HG03378 (cell line): ENCODE measurements around the gene COLEC12.

ENCODE experiments used
- ATAC-seq: cut with Tn5 transposase; IDR thresholded peaks from one replicate; pipeline ENCODE4 v1.9.1; 2021; ENCODE audit warnings: mild to moderate bottlenecking, moderate library complexity; ENCODE audit not compliant: unreplicated experiment

Gene COLEC12

GRCh38 chr18:475202-476031, 25.1 kb downstream of the COLEC12 start:
- ATAC-seq = no peak

GRCh38 chr18:474416-474815, 26.1 kb downstream of the COLEC12 start:
- no peak for ATAC-seq

DNA sequence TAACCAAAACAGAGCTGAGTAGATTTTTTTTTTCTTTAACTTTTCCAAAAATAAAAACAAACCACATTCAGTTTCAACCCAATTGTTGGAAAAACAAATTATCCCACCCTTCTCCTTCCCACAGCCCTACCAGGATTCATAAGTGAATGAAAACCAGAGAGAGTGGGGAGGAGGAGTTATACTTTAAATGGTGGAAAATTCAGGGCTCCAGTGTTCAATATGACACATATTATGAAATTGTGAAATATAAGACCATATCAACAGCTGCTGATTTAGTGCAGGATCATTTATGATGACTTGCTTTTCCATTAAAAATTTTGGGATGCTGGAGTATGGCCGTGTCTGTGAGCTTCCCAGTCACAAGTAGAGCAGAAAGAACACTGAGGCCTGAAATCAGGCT, 26.7 kb downstream of the COLEC12 start:
- no peak for ATAC-seq

- ATAC-seq = no peak
These were observed 28.8 kb downstream of the COLEC12 start for GRCh38 chr18:471716-472115.

- no peak for ATAC-seq
These were observed 29.6 kb downstream of the COLEC12 start for GRCh38 chr18:470661-471501.

DNA sequence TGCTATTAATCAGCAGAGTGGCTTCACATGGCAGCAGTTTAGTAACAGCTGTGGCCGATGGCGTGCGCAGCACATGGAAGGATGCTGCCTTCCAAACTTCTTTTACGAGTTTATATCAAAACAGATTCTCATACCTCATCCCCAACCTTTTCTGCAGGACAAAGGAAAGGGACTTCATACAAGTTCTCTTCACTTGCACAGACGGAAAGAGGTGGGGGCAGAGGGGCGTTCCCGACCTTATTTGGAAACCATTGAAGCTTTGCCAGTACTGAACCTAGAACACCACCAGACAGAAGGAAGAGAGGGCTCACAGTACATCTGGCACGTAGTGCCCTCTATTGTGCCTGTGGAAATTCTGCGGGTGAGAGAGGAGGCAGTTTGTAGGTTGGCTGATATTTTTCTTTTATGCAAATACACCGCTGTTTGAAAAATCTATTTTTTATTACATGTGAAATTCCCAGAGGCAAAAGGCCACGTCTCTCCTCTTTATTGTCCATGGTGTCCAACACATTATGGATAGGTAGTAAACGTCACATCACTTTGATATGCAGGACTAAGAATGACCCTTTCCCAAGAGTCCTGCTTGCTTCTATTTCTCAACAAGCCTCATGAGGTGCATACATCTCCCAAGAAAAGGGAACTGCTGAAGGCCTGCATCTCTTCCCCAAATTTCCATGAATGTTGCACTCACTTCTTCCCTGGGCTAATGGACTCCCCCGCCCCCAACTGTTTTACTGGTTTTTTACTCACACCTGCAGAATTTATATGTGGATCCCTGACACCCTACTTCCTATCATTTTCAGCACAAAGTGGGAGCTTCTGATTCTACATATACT, 31.3 kb downstream of the COLEC12 start:
- ATAC-seq = no peak

- no peak for ATAC-seq
These were observed 36.5 kb downstream of the COLEC12 start for GRCh38 chr18:463827-464541.

- ATAC-seq = no peak
These were observed 37.1 kb downstream of the COLEC12 start for GRCh38 chr18:463403-463802.

GRCh38 chr18:461762-462161, 38.7 kb downstream of the COLEC12 start:
- ATAC-seq = no peak

GRCh38 chr18:460791-461190, 39.7 kb downstream of the COLEC12 start:
- no peak for ATAC-seq

DNA sequence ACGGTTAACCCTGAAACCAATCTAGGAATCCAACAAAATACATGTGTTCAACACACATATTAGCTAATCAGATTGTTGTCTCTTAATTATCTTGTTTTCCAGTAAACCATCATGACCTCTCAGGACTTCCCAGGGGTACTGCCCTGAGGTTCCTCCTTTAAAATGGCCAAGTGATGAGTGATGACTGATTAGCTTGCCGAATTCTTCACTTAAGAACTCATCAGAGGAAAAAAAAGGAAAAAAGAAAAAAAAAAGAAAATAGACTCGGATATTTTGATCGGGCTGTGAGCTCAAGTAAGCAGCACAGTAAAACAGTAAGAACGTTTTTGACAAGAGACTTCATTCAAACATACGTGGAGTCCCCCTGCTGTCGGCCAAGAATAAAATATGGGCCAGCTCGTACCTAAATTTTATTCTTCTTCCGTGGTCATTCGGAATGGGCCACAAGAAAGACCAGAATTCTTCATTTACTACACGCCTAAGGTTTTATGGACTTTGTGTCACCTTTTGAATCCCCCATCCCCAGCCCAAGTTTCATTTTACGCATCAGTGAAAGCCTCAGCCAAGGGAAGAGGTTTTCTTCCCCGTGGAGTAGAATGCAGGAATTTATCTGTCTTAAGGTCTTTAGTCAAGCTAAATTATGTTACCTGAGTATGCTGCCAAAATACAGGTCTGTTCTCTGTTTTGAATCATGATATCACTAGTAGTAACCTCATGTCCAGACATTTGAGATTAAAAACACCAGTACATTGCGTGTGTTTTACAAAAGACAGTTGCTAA, 40.5 kb downstream of the COLEC12 start:
- ATAC-seq = no peak

DNA sequence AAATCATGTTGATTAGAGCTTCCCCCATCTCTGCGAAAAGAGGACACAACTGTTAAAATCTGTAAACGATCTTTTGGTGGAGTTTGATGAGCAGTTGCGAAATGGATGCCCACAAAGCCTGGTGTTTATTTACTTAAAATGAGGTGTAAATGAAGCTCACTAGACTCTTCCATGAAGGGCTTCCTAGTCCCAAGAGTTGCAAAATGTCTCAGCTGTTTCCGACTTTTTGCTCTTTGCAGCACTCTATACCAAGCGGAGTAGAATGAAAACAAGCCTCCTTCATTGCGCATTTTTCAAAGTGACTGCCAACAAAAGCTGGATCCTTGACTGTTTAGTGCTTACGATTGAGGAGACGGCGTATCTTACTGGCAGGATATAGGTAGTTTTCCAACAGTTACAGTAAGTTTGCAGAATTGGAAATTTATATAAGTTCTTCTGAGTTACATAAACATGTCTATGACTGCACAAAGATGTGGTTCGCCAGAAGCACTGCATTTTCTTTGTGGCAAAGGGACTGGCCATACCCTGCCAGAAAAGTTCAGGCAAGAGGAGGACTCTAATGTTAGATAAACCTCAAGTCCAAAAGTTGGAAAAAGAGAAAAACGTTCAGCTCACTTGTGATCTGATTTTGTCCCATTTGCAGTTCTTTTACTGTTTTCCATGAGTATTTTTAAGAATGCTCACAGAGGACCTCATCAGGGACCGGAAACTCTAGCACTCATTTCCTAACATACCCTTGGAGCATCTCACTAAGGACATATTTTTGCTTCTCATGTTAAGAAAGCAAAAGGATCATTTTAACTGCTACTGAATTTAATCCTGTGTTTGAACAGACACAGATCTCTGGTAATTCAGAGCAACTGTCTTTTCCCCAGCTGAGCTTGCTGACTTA, 42.7 kb downstream of the COLEC12 start:
- no peak for ATAC-seq

GRCh38 chr18:457140-457519, 43.4 kb downstream of the COLEC12 start:
- no peak for ATAC-seq

DNA sequence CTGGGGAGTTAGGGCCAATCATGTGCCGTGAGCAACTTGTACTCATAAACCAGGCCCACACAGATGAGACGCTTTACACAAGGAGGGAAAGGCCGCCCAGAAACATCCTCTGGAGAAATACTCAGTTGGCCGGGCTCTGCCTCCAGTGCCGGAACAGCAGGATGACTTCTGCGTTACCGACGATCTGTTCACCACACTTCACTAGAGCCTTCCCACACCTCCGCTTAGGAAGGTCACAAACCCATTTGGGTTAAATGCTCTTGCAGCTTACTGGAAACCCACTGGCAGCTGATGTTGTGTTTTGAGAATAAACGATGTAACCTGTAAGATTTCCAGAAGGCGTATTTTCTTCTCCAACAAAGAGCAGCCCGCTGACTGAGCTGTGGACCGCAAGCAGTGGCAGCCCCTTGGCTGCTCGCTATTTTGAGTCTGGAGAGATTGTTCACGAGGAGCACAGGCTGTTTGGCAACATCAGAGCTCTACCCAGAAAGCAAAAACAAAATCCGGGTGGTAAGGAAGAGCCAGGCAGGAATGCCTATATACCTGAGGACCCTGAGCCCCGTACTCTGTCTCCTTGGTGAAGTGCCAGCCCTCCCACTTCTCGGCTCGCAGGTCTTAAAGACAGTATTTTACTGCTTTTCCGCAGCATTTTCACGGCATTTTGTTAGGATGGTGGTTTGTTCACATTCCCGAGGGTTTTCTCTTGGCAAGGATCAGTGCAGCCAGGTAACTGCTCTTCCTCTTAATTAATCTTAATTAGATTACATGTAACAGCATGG, 44.0 kb downstream of the COLEC12 start:
- ATAC-seq = no peak

- ATAC-seq = no peak
These were observed 47.1 kb downstream of the COLEC12 start for GRCh38 chr18:453400-453799.

DNA sequence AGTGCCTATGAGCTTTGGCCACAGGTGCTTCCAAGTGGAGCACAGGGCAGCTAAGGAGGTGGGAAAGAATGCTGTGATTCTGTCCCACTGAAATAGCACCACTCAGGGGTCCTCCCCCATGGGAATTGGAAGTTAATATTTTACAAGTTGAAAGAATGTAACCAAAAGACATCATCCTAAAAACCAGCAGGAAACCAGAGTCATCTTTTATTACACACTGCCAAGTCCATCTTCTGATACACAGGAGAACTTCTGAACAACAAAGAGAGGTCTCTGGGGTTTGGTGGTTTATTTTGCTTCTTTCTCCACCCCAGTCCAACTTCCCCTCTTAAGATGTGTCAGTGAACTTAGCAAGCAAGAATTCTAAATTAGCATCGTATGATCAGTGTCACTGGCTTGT, 47.7 kb downstream of the COLEC12 start:
- no peak for ATAC-seq

DNA sequence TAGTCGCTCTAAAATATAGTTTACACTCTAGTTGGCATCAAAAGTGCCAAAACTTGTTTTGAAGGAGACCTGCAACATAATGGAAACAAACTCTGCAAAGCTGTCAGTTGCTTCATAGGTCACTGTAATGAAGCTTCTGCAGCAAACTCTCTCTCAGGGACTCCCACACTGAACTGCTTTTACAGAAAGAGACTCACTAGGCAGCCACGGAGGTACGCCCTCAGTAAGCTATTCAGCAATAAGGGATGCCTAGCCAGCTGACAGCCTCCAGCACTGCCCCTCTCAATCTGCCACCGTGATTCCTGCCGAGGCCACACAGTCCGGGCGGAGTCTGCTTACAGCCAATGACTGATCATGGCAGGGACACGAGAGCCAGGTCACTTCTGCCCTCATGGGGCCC, 51.1 kb downstream of the COLEC12 start:
- no peak for ATAC-seq
